Measurements from ENCODE around the gene ADAMTS9. TPM values are rescaled to one million over a fixed set of nuclear protein-coding genes. Genes with fewer than 3 reads are reported as not detected.

The ADAMTS9 gene
- total and polyA plus RNA-seq, 2 of the 13 experiments (the other 11 are each of a cell fraction or from before 2014, with no cell fraction given), result 0.02 to 0.09 TPM

GRCh38 chr3:64575211-64575844 is 112.5 kb downstream of the ADAMTS9 start:
- CTCF ChIA-PET (ENCODE audit: low intra/inter-chr PET ratio, low total read pairs), result no interaction called here
- H3K9ac ChIP-seq (ENCODE audit: insufficient read depth, low read depth, low read length), result no peak overlapping the region
- H3K36me3 ChIP-seq (replicated peaks in 1 of 2; ENCODE audit: control insufficient read depth in 1 of 2, insufficient read depth in 2 of 2, low read length in 2 of 2), result no peaks in the 10 kb centered on the region
- no TSS peak for BruUV-seq (replicated peaks)
- no peaks in the 10 kb centered on the region for H3K4me1 ChIP-seq (ENCODE audit: insufficient read depth, low read length)
- TF ChIP-seq SNRNP70 (IDR thresholded peaks at IDR 0.05; ENCODE audit: low read depth, low read length) (no peak), ZKSCAN8 (CRISPR knock-in tag; IDR thresholded peaks at IDR 0.05; ENCODE audit: borderline replicate concordance) (no peak), CTCF (CRISPR knock-in tag; IDR thresholded peaks at IDR 0.05) (peak; percentile 37), ZNF232 (CRISPR knock-in tag; IDR thresholded peaks at IDR 0.05; ENCODE audit: borderline replicate concordance) (no peak), PHF5A (CRISPR knock-in tag; IDR thresholded peaks at IDR 0.05; ENCODE audit: low read depth, unreplicated experiment) (no peak), ZNF253 (CRISPR knock-in tag; IDR thresholded peaks at IDR 0.05; ENCODE audit: borderline replicate concordance) (no peak), STAG1 (CRISPR knock-in tag; IDR thresholded peaks at IDR 0.05) (peak; percentile 40), REPIN1 (CRISPR knock-in tag; IDR thresholded peaks at IDR 0.05; ENCODE audit: borderline replicate concordance, low read depth) (0 out of 2 replicates have a peak, but pooled peaks have one; percentile 38), CREB3 (CRISPR knock-in tag; IDR thresholded peaks at IDR 0.05) (no peak)
- no peak overlapping the region for H2AFZ ChIP-seq (ENCODE audit: low read length)
- DNase-seq (ENCODE audit: low spot score) (peak; percentile 7), FAIRE-seq (no peak), ATAC-seq (peak; percentile 86)
- H3K27ac ChIP-seq (ENCODE audit: extremely low read length, insufficient read depth, low read length), result no peak overlapping the region
- H3K4me2 ChIP-seq (ENCODE audit: low read depth, low read length), result no peak overlapping the region
- in situ Hi-C loops (cut with HindIII; ENCODE audit: extremely low pct_ligation_motif_present, low pct_unique_long_range_greater_than_20kb) (no loop called here), intact Hi-C loops (cut with micrococcal nuclease; ENCODE audit: unreplicated experiment) (no loop called here)
- no peak overlapping the region for H3K4me3 ChIP-seq (replicated peaks in 1 of 3; ENCODE audit: insufficient read depth in 1 of 3, low read depth in 2 of 3, low read length in 3 of 3)
- H4K20me1 ChIP-seq (ENCODE audit: insufficient read depth, low read length), result no peaks in the 10 kb centered on the region
- no peaks in the 10 kb centered on the region for H3K27me3 ChIP-seq (ENCODE audit: control insufficient read depth in 1 of 2, insufficient read depth in 2 of 2, low read length in 2 of 2)
- no peaks in the 10 kb centered on the region for H3K9me3 ChIP-seq (ENCODE audit: low read length)
- POLR2A ChIA-PET, result no interaction called here
- H3K79me2 ChIP-seq (ENCODE audit: insufficient read depth, low read length), result no peaks in the 10 kb centered on the region
- WGBS (ENCODE audit: low lambda C conversion rate), result 63% methylated on average over 2 of the region's 2 CpGs
